Heart right ventricle (tissue), 16 donors: Measurements from ENCODE around the gene RPS6KA2. TPM values are rescaled to one million over a fixed set of nuclear protein-coding genes. Genes with fewer than 3 reads are reported as not detected.
A peak's percentile ranks its signal among the peaks of the same experiment; 100 is the strongest.

Source experiments
- ATAC-seq, 8 donors: fragments of 200-7000 bp; cut with Tn5 transposase; one replicate each; pipeline ENCODE4 v1.9.1; 2020; ENCODE audit warnings: mild to moderate bottlenecking in 8 of 8, moderate library complexity in 8 of 8, moderate number of reproducible peaks in 1 of 8
- DNase-seq, 2 donors: peaks; one replicate each; pipeline ENCODE4 v3.0.0-alpha.2; 2020
- H3K27ac ChIP-seq, 10 donors: fragments of 200-600 bp; sonication (generic) in 2 of 10; one replicate each; pipeline versions ENCODE4 v1.5.0 to v1.8.0; 2020 to 2022; ENCODE audit warnings: mild to moderate bottlenecking in 3 of 10
- H3K27me3 ChIP-seq, 7 donors: fragments of 200-600 bp; one replicate each; pipeline ENCODE4 v1.8.0; 2021 to 2022; ENCODE audit warnings: mild to moderate bottlenecking in 2 of 7
- H3K36me3 ChIP-seq, 9 donors: fragments of 200-600 bp; sonication (generic) in 1 of 9; one replicate each; pipeline versions ENCODE4 v1.5.0 to v1.8.0; 2020 to 2022; ENCODE audit warnings: mild to moderate bottlenecking in 2 of 9
- H3K4me1 ChIP-seq, 9 donors: fragments of 200-600 bp; sonication (generic) in 1 of 9; one replicate each; pipeline versions ENCODE4 v1.5.0 to v1.8.0; 2020 to 2022; ENCODE audit warnings: mild to moderate bottlenecking in 4 of 9
- H3K4me3 ChIP-seq, 10 donors: fragments of 200-600 bp; sonication (generic) in 2 of 10; one replicate each; pipeline versions ENCODE4 v1.5.0 to v1.8.0; 2020 to 2022; ENCODE audit warnings: mild to moderate bottlenecking in 7 of 10, moderate library complexity in 2 of 10
- H3K9me3 ChIP-seq, 11 donors: fragments of 200-600 bp in 10 of 11; sonication (generic) in 2 of 11; one replicate each; pipeline versions ENCODE4 v1.5.0 to v1.8.0; 2013 to 2022; ENCODE audit warnings: mild to moderate bottlenecking in 2 of 11, control low read depth in 1 of 11, moderate library complexity in 1 of 11
- CTCF ChIP-seq, 9 donors: fragments of 200-600 bp; sonication (generic) in 2 of 9; IDR thresholded peaks; one replicate each; pipeline versions ENCODE4 v1.5.0 to v1.8.0; 2021 to 2022; ENCODE audit warnings: antibody characterized with exemption in 9 of 9, mild to moderate bottlenecking in 5 of 9, moderate library complexity in 1 of 9
- WGBS, 2 donors: extraction: QIAGEN DNeasy Blood & Tissue Kit; methylation state at CpG; one replicate each; pipeline ENCODE4 v1.1.7; 2013; ENCODE audit warnings: inconsistent platforms in 1 of 2; 5-methylcytosine and 5-hydroxymethylcytosine counted together
- intact Hi-C, 10 donors: fragments of 100-400 bp; cut with DNase I; formaldehyde crosslinking; loops; one replicate each; pipeline versions ENCODE4 v1.11.1 to v1.14.2; 2022
- polyA plus RNA-seq, 2 donors: library from polyadenylated mRNA; stranded (reverse); fragments of 200-250 nt; gene quantifications; one replicate each; pipeline ENCODE4 v1.2.3, GENCODE V29; 2013
- total RNA-seq, 10 donors: library from RNA; stranded (reverse); fragmentation: NEBNext Ultra II Directional in 3 of 10; extraction: Animal tissue kit (Norgen Biotek cat#: 25700) in 3 of 10; gene quantifications; one replicate each; pipeline versions ENCODE4 v1.2.1 to v1.2.4, GENCODE V29; 2021 to 2023
- donor health status: Arrhythmogenic right ventricular cardiomyopathy.
- donor health status: ischemic (EF 13 %, LVEDD 7.1; RV severe dilation, severe dysfunction).
- donor health status: healthy with polysubstance abuse.
- donor health status: DM: no; HTN: yes; CAD: no.
- donor health status: DM: no; HTN: no; CAD: no.
- donor health status: ischemic (EF 25% LVEDD 6.9; RV normal size, moderate dysfunction).
- donor health status: ischemic (EF 25% LVEDD 5.7; RV mildly dilated, moderate dysfunction).
- donor health status: healthy.
- donor health status: DM: yes; HTN: yes; CAD: no.
- donor health status: Ischemic cardiomyopathy.
- donor health status: ischemic (EF 35%, LVEDD 5.7; RV mildly dilated, moderate dysfunction).
- donor health status: nonischemic (EF 11% LVEDD 7.7; RV severe dilation, severe dysfunction).
- donor health status: DM: yes; HTN: yes; CAD: no.
- donor health status: PGD.
- donor health status: ischemic (EF 29% LVEDD 5.4; RV normal size, mild dysfunction).
- donor health status: nonischemic (EF 23%, LVEDD 6.1; RV moderate dilation, normal function).

RPS6KA2 gene
- total and polyA plus RNA-seq, 12 donors, result 20.3 to 91.4 (median 73.7) TPM

DNA sequence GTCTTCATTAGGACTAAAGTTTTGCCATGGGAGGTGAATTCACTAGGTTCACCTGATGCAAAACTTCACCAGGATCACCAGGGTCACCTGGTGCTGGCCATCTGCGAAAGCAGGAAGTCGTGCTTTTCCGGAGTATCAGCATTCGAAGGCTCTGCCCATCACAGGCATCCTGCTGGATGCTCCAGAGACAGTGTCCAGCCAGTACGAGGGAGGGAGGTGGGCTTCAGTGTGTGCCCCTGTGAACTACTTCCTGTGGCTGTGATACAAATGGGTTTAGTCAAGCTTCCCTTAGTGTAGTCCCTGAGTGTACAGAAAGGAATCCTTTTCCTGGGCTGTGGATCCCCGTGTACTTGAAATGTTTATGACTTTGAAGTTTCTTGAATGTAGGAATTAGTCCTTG lies 3.4 kb upstream of the RPS6KA2 start:
- H3K9me3 ChIP-seq, result no peaks in the 10 kb centered on the region
- peaks cover 5 to 57% (median 29%) of the 10 kb centered on the region in 9 donors for H3K4me1 ChIP-seq
- H3K36me3 ChIP-seq, result no peaks in the 10 kb centered on the region
- H3K27me3 ChIP-seq, result peaks cover 0 to 14% (median 0%) of the 10 kb centered on the region in 7 donors
- ATAC-seq, result no peak
- H3K27ac ChIP-seq, result peak overlapping the region in 1 of 10 donors; percentile 97
- TF ChIP-seq CTCF (IDR thresholded peaks at IDR 0.05), result no peak
- intact Hi-C loops, result no loop called here
- no peak overlapping the region for H3K4me3 ChIP-seq
- DNase-seq, result no peak
- WGBS, 2 donors, result 70 to 71% methylated on average over 6 of the region's 6 CpGs

- no peak for ATAC-seq
- H3K4me1 ChIP-seq, result peaks cover 5 to 64% (median 36%) of the 10 kb centered on the region in 9 donors
- WGBS, 2 donors, result 90% methylated on average over 5 of the region's 5 CpGs
- intact Hi-C loops, result loop anchor here in 5 of 10 donors (5.0 to 10.0 kb wide), 3 partner anchors 72 to 145 kb away; no protein-coding TSS in a partner anchor
- no peaks in the 10 kb centered on the region for H3K36me3 ChIP-seq
- H3K4me3 ChIP-seq, result no peak overlapping the region
- H3K27me3 ChIP-seq, result peaks cover 0 to 14% (median 0%) of the 10 kb centered on the region in 7 donors
- peak overlapping the region in 4 of 10 donors; percentile 91 to 97 (median 94) for H3K27ac ChIP-seq
- TF ChIP-seq CTCF (IDR thresholded peaks at IDR 0.05), result no peak
- DNase-seq, result no peak
- no peaks in the 10 kb centered on the region for H3K9me3 ChIP-seq
Observed at GRCh38 chr6:166629628-166630027, 2.6 kb upstream of the RPS6KA2 start.

- peak; percentile 87 for DNase-seq
- Histone ChIP-seq H3K27ac (peak overlapping the region; percentile 85 to 97 (median 90)), H3K4me1 (peaks cover 5 to 73% (median 51%) of the 10 kb centered on the region in 9 donors), H3K4me3 (peak overlapping the region; percentile 22 to 92 (median 60)), H3K36me3 (no peaks in the 10 kb centered on the region), H3K9me3 (no peaks in the 10 kb centered on the region), H3K27me3 (peaks cover 0 to 14% (median 0%) of the 10 kb centered on the region in 7 donors)
- TF ChIP-seq CTCF (IDR thresholded peaks at IDR 0.05), result no peak
- ATAC-seq, result peak; percentile 39 to 74 (median 54)
- intact Hi-C loops, result loop anchor here in 6 of 10 donors (1.0 to 10.0 kb wide), 6 partner anchors 63 to 143 kb away; no protein-coding TSS in a partner anchor
- WGBS, 2 donors, result 1 to 2% methylated on average over 60 to 61 of the region's 61 CpGs
Observed at GRCh38 chr6:166627875-166628801, 1.1 kb upstream of the RPS6KA2 start.

GRCh38 chr6:166626177-166627032 lies 646 bp downstream of the RPS6KA2 start:
- Histone ChIP-seq H3K36me3 (no peaks in the 10 kb centered on the region), H3K4me1 (peaks cover 5 to 82% (median 65%) of the 10 kb centered on the region in 9 donors), H3K9me3 (no peaks in the 10 kb centered on the region), H3K27ac (peak overlapping the region; percentile 64 to 97 (median 86)), H3K4me3 (peak overlapping the region; percentile 78 to 97 (median 92)), H3K27me3 (peaks cover 0 to 14% (median 0%) of the 10 kb centered on the region in 7 donors)
- TF ChIP-seq CTCF (IDR thresholded peaks at IDR 0.05), result no peak
- DNase-seq (no peak), ATAC-seq (no peak)
- intact Hi-C loops, result loop anchor here in 6 of 10 donors (1.0 to 10.0 kb wide), 6 partner anchors 65 to 142 kb away; no protein-coding TSS in a partner anchor
- WGBS, 2 donors, result 1 to 2% methylated on average over 66 of the region's 66 CpGs
